ENCODE data around the gene CILP2. TPM values are rescaled to one million over a fixed set of nuclear protein-coding genes. Genes with fewer than 3 reads are reported as not detected.

The CILP2 gene
- polyA plus RNA-seq, 1 of the 3 experiments (the other 2 are of a cell fraction), result 1.9 TPM

- WGBS (ENCODE audit: low lambda C conversion rate), result 93% methylated on average over 35 of the region's 46 CpGs
- DNase-seq, result no peak
- H2AFZ ChIP-seq (ENCODE audit: low read depth), result no peak overlapping the region
- H3K27me3 ChIP-seq (ENCODE audit: insufficient read depth), result no peaks in the 10 kb centered on the region
- peaks cover 32% of the 10 kb centered on the region for H3K79me2 ChIP-seq (ENCODE audit: insufficient read depth)
- peaks cover 3% of the 10 kb centered on the region; the same call in 1 of the 2 replicates for H4K20me1 ChIP-seq (ENCODE audit: insufficient read depth)
- peaks cover 0 to 11% of the 10 kb centered on the region in 2 experiments; a peak in 1 of 4 replicates for H3K4me1 ChIP-seq (ENCODE audit: control insufficient read depth in 1 of 2, insufficient read depth in 2 of 2, low read depth in 1 of 2, low read length in 1 of 2)
- CTCF ChIA-PET, result no interaction called here
- H3K9ac ChIP-seq, result no peak overlapping the region
- H3K36me3 ChIP-seq (replicated peaks in 1 of 2; ENCODE audit: control insufficient read depth in 1 of 2, insufficient read depth in 2 of 2, low read length in 1 of 2), result peaks cover 3 to 8% of the 10 kb centered on the region in 2 experiments
- no peak overlapping the region for H3K4me3 ChIP-seq (ENCODE audit: low read depth in 2 of 2, low read length in 1 of 2)
- H3F3A ChIP-seq (replicated peaks; ENCODE audit: insufficient read depth), result peaks cover 3% of the 10 kb centered on the region
- no peaks in the 10 kb centered on the region for H3K9me2 ChIP-seq
- POLR2A ChIA-PET, result interaction anchor here (0.6 kb wide), 1 partner anchor 15 kb away, joined by 3 read pairs; no protein-coding TSS in a partner anchor
- H3K4me2 ChIP-seq, result no peak overlapping the region
- no peaks in the 10 kb centered on the region for H3K9me3 ChIP-seq
- no peak overlapping the region for H3K27ac ChIP-seq (ENCODE audit: low read depth in 2 of 2, low read length in 1 of 2)
- TF ChIP-seq USF1 (IDR thresholded peaks at IDR 0.05; ENCODE audit: borderline replicate concordance, low read depth), result no peak
- no peak for TF ChIP-seq TAF1 (IDR thresholded peaks at IDR 0.05; ENCODE audit: borderline replicate concordance, low read depth, low read length)
- no peak for TF ChIP-seq USF2 (IDR thresholded peaks at IDR 0.05; ENCODE audit: borderline replicate concordance, low read depth, low read length)
- TF ChIP-seq REST (IDR thresholded peaks at IDR 0.05; ENCODE audit: low read depth, low read length), result no peak
- TF ChIP-seq TEAD4 (IDR thresholded peaks at IDR 0.05; ENCODE audit: borderline replicate concordance, insufficient read depth), result no peak
- TF ChIP-seq ELF1 (IDR thresholded peaks at IDR 0.05), result no peak
- no peak for TF ChIP-seq RXRA (IDR thresholded peaks at IDR 0.05; ENCODE audit: borderline replicate concordance, low read depth)
Measured at GRCh38 chr19:19514215-19514657, 23.8 kb upstream of the CILP2 start.

GRCh38 chr19:19514881-19515641 is 23.0 kb upstream of the CILP2 start, which contains the start of gene TSSK6:
TSSK6 (minus strand) TSS chr19:19515548; CDS start chr19:19515427, 121 bp downstream.
- Histone ChIP-seq H3K9me3 (no peaks in the 10 kb centered on the region), H3K9ac (peak within 1 kb of the TSS; percentile 84), H4K20me1 (ENCODE audit: insufficient read depth) (peaks cover 6% of the 10 kb centered on the region; the same call in 1 of the 2 replicates), H3K36me3 (replicated peaks in 1 of 2; ENCODE audit: control insufficient read depth in 1 of 2, insufficient read depth in 2 of 2, low read length in 1 of 2) (peaks cover 9% of the 10 kb centered on the region in 2 experiments), H3K9me2 (no peaks in the 10 kb centered on the region), H3K4me2 (peak within 1 kb of the TSS; percentile 88), H3K27me3 (ENCODE audit: insufficient read depth) (no peaks in the 10 kb centered on the region), H3K4me1 (ENCODE audit: control insufficient read depth in 1 of 2, insufficient read depth in 2 of 2, low read depth in 1 of 2, low read length in 1 of 2) (peaks cover 0 to 11% of the 10 kb centered on the region in 2 experiments; a peak in 1 of 4 replicates), H3K27ac (ENCODE audit: low read depth in 2 of 2, low read length in 1 of 2) (peak within 1 kb of the TSS; percentile 50 to 80), H3F3A (replicated peaks; ENCODE audit: insufficient read depth) (peaks cover 3% of the 10 kb centered on the region), H3K79me2 (ENCODE audit: insufficient read depth) (peaks cover 40% of the 10 kb centered on the region), H3K4me3 (ENCODE audit: low read depth in 2 of 2, low read length in 1 of 2) (peak within 1 kb of the TSS; percentile 65 to 95), H2AFZ (ENCODE audit: low read depth) (peak within 1 kb of the TSS; percentile 79)
- TF ChIP-seq SIN3A (IDR thresholded peaks at IDR 0.05; ENCODE audit: borderline replicate concordance, low read depth, low read length) (no peak), TCF12 (IDR thresholded peaks at IDR 0.05) (no peak), CHD2 (IDR thresholded peaks at IDR 0.05; ENCODE audit: low read length, partially characterized antibody) (no peak), FOSL2 (IDR thresholded peaks at IDR 0.05; ENCODE audit: borderline replicate concordance, low read depth) (no peak), RFX5 (IDR thresholded peaks at IDR 0.05; ENCODE audit: low read length) (no peak), TEAD4 (IDR thresholded peaks at IDR 0.05; ENCODE audit: borderline replicate concordance, insufficient read depth) (no peak), MXI1 (IDR thresholded peaks at IDR 0.05; ENCODE audit: low read depth, low read length) (no peak), NRF1 (IDR thresholded peaks at IDR 0.05; ENCODE audit: low read depth, low read length) (no peak), POLR2AphosphoS5 (IDR thresholded peaks at IDR 0.05; ENCODE audit: low read depth, low read length) (no peak), USF1 (IDR thresholded peaks at IDR 0.05; ENCODE audit: borderline replicate concordance, low read depth) (no peak), ELF1 (IDR thresholded peaks at IDR 0.05) (no peak)
- no peak for DNase-seq
- ChIA-PET CTCF (interaction anchor here (0.7 to 3.1 kb wide), 6 partner anchors 17 to 148 kb away, joined by 3 to 38 read pairs (median 4); partner anchors contain the start of gene GMIP), POLR2A (interaction anchor here (1.2 to 2.1 kb wide), 6 partner anchors 8 to 154 kb away, joined by 3 to 15 read pairs (median 4); partner anchors contain the start of gene YJEFN3)
- 97% methylated on average over 22 of the region's 74 CpGs for WGBS (ENCODE audit: low lambda C conversion rate)
